OCI-M2 (cell line): ENCODE results near the gene ZNF649.
"Not testable (repeated sequence)": the region's sequence is repeated elsewhere in the genome, so short reads cannot be mapped to it uniquely, and the experiment has no call there.

Source experiments
- DNase-seq: peaks from one replicate; lab custom pipeline; 2025; ENCODE audit not compliant: unreplicated experiment; lab: John Stamatoyannopoulos, UW

The ZNF649 gene

GRCh38 chr19:51904331-51905165 lies at the start of gene ZNF649:
Gene ZNF649 (minus strand): TSS chr19:51905017. CDS start chr19:51900107, 4,910 bp downstream.
- DNase-seq = peak; percentile 67

GRCh38 chr19:51948975-51949374 lies 44.2 kb upstream of the ZNF649 start:
- no peak for DNase-seq

- no peak for DNase-seq
These were observed 41.8 kb upstream of the ZNF649 start for GRCh38 chr19:51946602-51947001.

- no peak for DNase-seq
These were observed 40.2 kb upstream of the ZNF649 start for GRCh38 chr19:51944798-51945552.

- DNase-seq = no peak
These were observed 34.1 kb upstream of the ZNF649 start for GRCh38 chr19:51938936-51939335.

GRCh38 chr19:51931921-51932320 lies 27.1 kb upstream of the ZNF649 start:
- no peak for DNase-seq

- DNase-seq = no peak
These were observed 23.0 kb upstream of the ZNF649 start for GRCh38 chr19:51927859-51928258.

GRCh38 chr19:51926784-51927741 lies 22.2 kb upstream of the ZNF649 start, which contains the start of gene ZNF613:
Gene ZNF613 (plus strand): TSS chr19:51927472. CDS start chr19:51936221, 8,749 bp downstream.
- DNase-seq = peak; percentile 69

GRCh38 chr19:51926426-51926783 lies 21.6 kb upstream of the ZNF649 start:
- DNase-seq = no peak

- no peak for DNase-seq
These were observed 17.1 kb upstream of the ZNF649 start for GRCh38 chr19:51921949-51922348.

- no peak for DNase-seq
These were observed 14.8 kb upstream of the ZNF649 start for GRCh38 chr19:51919606-51920005.

- no peak for DNase-seq
These were observed 11.3 kb upstream of the ZNF649 start for GRCh38 chr19:51916167-51916566.

GRCh38 chr19:51915324-51915867 lies 10.6 kb upstream of the ZNF649 start:
- no peak for DNase-seq

- DNase-seq = not testable (repeated sequence)
These were observed 3.2 kb upstream of the ZNF649 start for GRCh38 chr19:51907981-51908380.

GRCh38 chr19:51906108-51906507 lies 1.3 kb upstream of the ZNF649 start:
- not testable (repeated sequence) for DNase-seq

- DNase-seq = not testable (repeated sequence)
These were observed 822 bp upstream of the ZNF649 start for GRCh38 chr19:51905639-51906038.

GRCh38 chr19:51905206-51905605 lies 389 bp upstream of the ZNF649 start:
- no peak for DNase-seq

- no peak for DNase-seq
These were observed 1.6 kb downstream of the ZNF649 start for GRCh38 chr19:51903192-51903591.

- no peak for DNase-seq
These were observed 3.0 kb downstream of the ZNF649 start for GRCh38 chr19:51901860-51902259.

GRCh38 chr19:51891193-51891747 lies 13.5 kb downstream of the ZNF649 start:
- DNase-seq = no peak
